Breast epithelium (tissue), 4 donors: Measurements from ENCODE around the gene PAK6. TPM values are rescaled to one million over a fixed set of nuclear protein-coding genes. Genes with fewer than 3 reads are reported as not detected.

ENCODE experiments used
- DNase-seq, 2 donors: peaks; one replicate each; pipeline ENCODE4 v3.0.0-alpha.2; 2019; ENCODE audit warnings: low spot score in 2 of 2
- H3K27ac ChIP-seq, 2 donors: fragments of 200-600 bp; sonication (generic) in 1 of 2; one replicate each; pipeline ENCODE4 v1.5.1; 2016 to 2019; ENCODE audit warnings: mild to moderate bottlenecking in 1 of 2
- H3K27me3 ChIP-seq, 2 donors: fragments of 200-600 bp; sonication (generic) in 1 of 2; one replicate each; pipeline versions ENCODE4 v1.5.1 to v1.6.0; 2017 to 2019; ENCODE audit warnings: control low read depth in 1 of 2, mild to moderate bottlenecking in 1 of 2
- H3K36me3 ChIP-seq: fragments of 200-600 bp; one replicate; pipeline ENCODE4 v1.5.1; 2019
- H3K4me1 ChIP-seq, 2 donors: fragments of 200-600 bp; sonication (generic); one replicate each; pipeline ENCODE4 v1.5.1; 2016 to 2019; ENCODE audit warnings: control low read depth in 1 of 2
- H3K4me3 ChIP-seq, 3 donors: fragments of 200-600 bp; sonication (generic); 1 replicate in 2 of 3; 2 replicates in 1 of 3; pipeline ENCODE4 v1.5.1; 2016 to 2019; ENCODE audit warnings: mild to moderate bottlenecking in 3 of 3, moderate library complexity in 2 of 3
- H3K9me3 ChIP-seq, 2 donors: fragments of 200-600 bp; sonication (generic) in 1 of 2; one replicate each; pipeline ENCODE4 v1.5.1; 2016 to 2019; ENCODE audit warnings: control low read depth in 1 of 2
- POLR2A ChIP-seq: fragments of 450-650 bp; IDR thresholded peaks from one replicate; pipeline ENCODE4 v1.6.1; 2016; ENCODE audit warnings: antibody characterized with exemption, mild to moderate bottlenecking, moderate library complexity
- POLR2AphosphoS5 ChIP-seq, 3 donors: sonication (generic); formaldehyde crosslinking; IDR thresholded peaks; one replicate each; pipeline ENCODE4 v1.6.1; 2017; ENCODE audit warnings: antibody characterized with exemption in 3 of 3
- intact Hi-C: fragments of 100-400 bp; cut with DNase I; formaldehyde crosslinking; loops from one replicate; pipeline ENCODE4 v1.15.1; 2023; ENCODE audit warnings: low total_unique reads
- total RNA-seq, 3 donors: library from RNA; depleted of rRNA; stranded (reverse); fragments of >200 nt; gene quantifications; one replicate each; pipeline ENCODE4 v1.1.0, GENCODE V29; 2016
- TF ChIP-seq, protein P1 (sequence below), 3 donors: fragments of 450-650 bp; IDR thresholded peaks; one replicate each; pipeline ENCODE4 v1.5.1; 2016 to 2017; ENCODE audit warnings: antibody characterized with exemption in 3 of 3, mild to moderate bottlenecking in 3 of 3, moderate library complexity in 3 of 3

Gene PAK6
- total RNA-seq, 3 donors from 2014 or later = 0.80 to 11.0 (median 9.5) TPM

- Histone ChIP-seq H3K27me3 (no peaks in the 10 kb centered on the region), H3K36me3 (no peaks in the 10 kb centered on the region), H3K4me1 (no peaks in the 10 kb centered on the region), H3K9me3 (no peaks in the 10 kb centered on the region), H3K4me3 (no peak overlapping the region), H3K27ac (no peak overlapping the region)
- no peak for TF ChIP-seq POLR2A
- no peak for TF ChIP-seq POLR2AphosphoS5 (IDR thresholded peaks at IDR 0.05)
- TF ChIP-seq, protein P1, sequence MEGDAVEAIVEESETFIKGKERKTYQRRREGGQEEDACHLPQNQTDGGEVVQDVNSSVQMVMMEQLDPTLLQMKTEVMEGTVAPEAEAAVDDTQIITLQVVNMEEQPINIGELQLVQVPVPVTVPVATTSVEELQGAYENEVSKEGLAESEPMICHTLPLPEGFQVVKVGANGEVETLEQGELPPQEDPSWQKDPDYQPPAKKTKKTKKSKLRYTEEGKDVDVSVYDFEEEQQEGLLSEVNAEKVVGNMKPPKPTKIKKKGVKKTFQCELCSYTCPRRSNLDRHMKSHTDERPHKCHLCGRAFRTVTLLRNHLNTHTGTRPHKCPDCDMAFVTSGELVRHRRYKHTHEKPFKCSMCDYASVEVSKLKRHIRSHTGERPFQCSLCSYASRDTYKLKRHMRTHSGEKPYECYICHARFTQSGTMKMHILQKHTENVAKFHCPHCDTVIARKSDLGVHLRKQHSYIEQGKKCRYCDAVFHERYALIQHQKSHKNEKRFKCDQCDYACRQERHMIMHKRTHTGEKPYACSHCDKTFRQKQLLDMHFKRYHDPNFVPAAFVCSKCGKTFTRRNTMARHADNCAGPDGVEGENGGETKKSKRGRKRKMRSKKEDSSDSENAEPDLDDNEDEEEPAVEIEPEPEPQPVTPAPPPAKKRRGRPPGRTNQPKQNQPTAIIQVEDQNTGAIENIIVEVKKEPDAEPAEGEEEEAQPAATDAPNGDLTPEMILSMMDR (IDR thresholded peaks at IDR 0.05) = no peak
- DNase-seq = no peak
- intact Hi-C loops = loop anchor here (1.0 kb wide), 1 partner anchor 17 kb away; no protein-coding TSS in a partner anchor
Observed at GRCh38 chr15:40314723-40315276, 75.9 kb downstream of the PAK6 start.

DNA sequence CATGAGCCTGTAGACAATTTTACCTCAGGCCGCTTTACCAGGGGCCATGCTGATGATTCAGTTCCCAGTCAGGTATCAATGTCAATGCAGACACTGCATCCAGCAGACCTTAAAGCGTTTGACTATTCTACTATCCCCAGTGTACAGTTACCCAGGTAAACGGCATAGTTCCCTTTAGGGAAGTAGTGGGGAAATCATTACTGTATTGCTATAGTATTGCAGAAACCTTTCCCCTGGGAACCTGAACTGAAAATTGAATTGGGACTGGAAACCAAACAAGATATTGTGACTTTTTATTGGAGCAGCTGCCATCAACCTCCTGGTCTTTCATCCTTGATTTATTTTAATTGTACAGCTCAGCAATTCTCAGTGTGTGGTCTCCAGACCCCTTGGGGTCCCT is 78.1 kb downstream of the PAK6 start:
- no peaks in the 10 kb centered on the region for H3K27me3 ChIP-seq
- DNase-seq = no peak
- TF ChIP-seq POLR2AphosphoS5 (IDR thresholded peaks at IDR 0.05) (no peak), POLR2A (no peak)
- TF ChIP-seq, protein P1 (IDR thresholded peaks at IDR 0.05) = no peak
- H3K9me3 ChIP-seq = no peaks in the 10 kb centered on the region
- intact Hi-C loops = no loop called here
- no peaks in the 10 kb centered on the region for H3K4me1 ChIP-seq
- no peaks in the 10 kb centered on the region for H3K36me3 ChIP-seq
- H3K27ac ChIP-seq = no peak overlapping the region
- H3K4me3 ChIP-seq = no peak overlapping the region

DNA sequence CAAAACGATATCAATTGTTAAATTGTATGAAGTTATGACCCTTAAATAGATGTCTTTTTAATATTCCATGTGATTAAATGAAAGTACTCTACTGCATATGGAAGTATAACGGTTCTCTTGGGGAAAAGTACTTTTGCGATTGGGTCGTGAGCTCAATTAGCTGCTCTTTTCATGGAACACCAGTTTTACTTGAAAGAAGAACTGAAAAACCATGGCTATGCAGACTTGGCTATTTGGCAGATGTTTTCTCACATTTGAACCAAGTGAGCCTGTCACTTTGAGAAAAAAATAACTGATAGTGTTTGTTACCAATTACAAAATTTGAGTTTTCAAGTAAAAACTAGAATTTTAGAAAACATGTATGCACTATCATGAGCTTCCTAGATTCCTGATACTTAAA is 78.7 kb downstream of the PAK6 start:
- no peaks in the 10 kb centered on the region for H3K27me3 ChIP-seq
- no peak overlapping the region for H3K27ac ChIP-seq
- no peak for TF ChIP-seq POLR2A
- TF ChIP-seq, protein P1 (IDR thresholded peaks at IDR 0.05) = no peak
- TF ChIP-seq POLR2AphosphoS5 (IDR thresholded peaks at IDR 0.05) = no peak
- H3K9me3 ChIP-seq = no peaks in the 10 kb centered on the region
- intact Hi-C loops = no loop called here
- H3K4me3 ChIP-seq = no peak overlapping the region
- DNase-seq = no peak
- H3K36me3 ChIP-seq = no peaks in the 10 kb centered on the region
- H3K4me1 ChIP-seq = no peaks in the 10 kb centered on the region

DNA sequence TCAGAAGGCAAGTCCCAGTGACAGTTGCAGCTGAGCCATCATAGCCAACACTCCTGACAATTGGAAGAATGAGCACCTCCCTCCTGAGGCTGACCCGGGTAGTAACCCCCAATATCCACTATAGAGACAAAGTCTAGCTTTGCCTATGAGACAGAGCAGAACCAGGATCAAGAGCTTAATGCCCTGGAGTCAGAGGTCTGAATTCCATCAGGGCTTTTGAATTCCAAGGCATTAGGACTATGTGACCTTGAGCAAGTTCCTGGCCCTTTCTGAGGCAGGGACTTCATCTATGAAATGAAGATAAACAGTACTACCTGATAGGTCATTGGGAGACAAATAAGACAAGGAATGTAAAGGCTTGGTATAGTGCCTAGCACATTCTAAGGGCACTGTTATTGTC is 81.5 kb downstream of the PAK6 start:
- TF ChIP-seq POLR2A = no peak
- TF ChIP-seq, protein P1 (IDR thresholded peaks at IDR 0.05) = no peak
- Histone ChIP-seq H3K4me3 (no peak overlapping the region), H3K27ac (no peak overlapping the region), H3K27me3 (no peaks in the 10 kb centered on the region), H3K4me1 (peaks cover 4 to 5% of the 10 kb centered on the region in 2 donors), H3K9me3 (no peaks in the 10 kb centered on the region), H3K36me3 (no peaks in the 10 kb centered on the region)
- intact Hi-C loops = no loop called here
- no peak for DNase-seq

- intact Hi-C loops = no loop called here
- TF ChIP-seq POLR2AphosphoS5 (IDR thresholded peaks at IDR 0.05) = no peak
- TF ChIP-seq POLR2A = no peak
- TF ChIP-seq, protein P1 (IDR thresholded peaks at IDR 0.05) = peak; percentile 85 to 88 (median 85)
- no peaks in the 10 kb centered on the region for H3K27me3 ChIP-seq
- no peak overlapping the region for H3K4me3 ChIP-seq
- no peaks in the 10 kb centered on the region for H3K36me3 ChIP-seq
- no peak overlapping the region for H3K27ac ChIP-seq
- DNase-seq = no peak
- peaks cover 4 to 5% of the 10 kb centered on the region in 2 donors for H3K4me1 ChIP-seq
- no peaks in the 10 kb centered on the region for H3K9me3 ChIP-seq
Observed at GRCh38 chr15:40320931-40321371, 82.1 kb downstream of the PAK6 start.
